NK-92 (cell line): ENCODE results near the gene LRP6.
"Not testable (repeated sequence)": the region's sequence is repeated elsewhere in the genome, so short reads cannot be mapped to it uniquely, and the experiment has no call there.

Source experiments
- DNase-seq: peaks from one replicate; lab custom pipeline; 2025; ENCODE audit not compliant: unreplicated experiment; lab: John Stamatoyannopoulos, UW

LRP6 gene

GRCh38 chr12:12127304-12127703 is 139.5 kb downstream of the LRP6 start:
- DNase-seq, result no peak

- no peak for DNase-seq
Measured at GRCh38 chr12:12126551-12126950, 140.3 kb downstream of the LRP6 start.

GRCh38 chr12:12123036-12123604 is 143.7 kb downstream of the LRP6 start:
- no peak for DNase-seq

GRCh38 chr12:12121061-12121460 is 145.8 kb downstream of the LRP6 start:
- DNase-seq, result no peak

- no peak for DNase-seq
Measured at GRCh38 chr12:12116677-12117076, 150.2 kb downstream of the LRP6 start.

GRCh38 chr12:12115514-12115913 is 151.3 kb downstream of the LRP6 start:
- no peak for DNase-seq

- DNase-seq, result not testable (repeated sequence)
Measured at GRCh38 chr12:12110923-12111555, 155.8 kb downstream of the LRP6 start.

GRCh38 chr12:12108441-12109058 is 158.3 kb downstream of the LRP6 start:
- no peak for DNase-seq

- DNase-seq, result no peak
Measured at GRCh38 chr12:12107678-12108077, 159.2 kb downstream of the LRP6 start.

GRCh38 chr12:12099102-12099501 is 167.7 kb downstream of the LRP6 start:
- DNase-seq, result no peak

GRCh38 chr12:12098691-12099015 is 168.2 kb downstream of the LRP6 start:
- DNase-seq, result no peak

- no peak for DNase-seq
Measured at GRCh38 chr12:12097891-12098690, 168.8 kb downstream of the LRP6 start.

- no peak for DNase-seq
Measured at GRCh38 chr12:12095021-12095420, 171.8 kb downstream of the LRP6 start.

- no peak for DNase-seq
Measured at GRCh38 chr12:12094481-12094880, 172.4 kb downstream of the LRP6 start.

GRCh38 chr12:12091977-12092663 is 174.7 kb downstream of the LRP6 start:
- no peak for DNase-seq

- no peak for DNase-seq
Measured at GRCh38 chr12:12091071-12091470, 175.8 kb downstream of the LRP6 start.

- DNase-seq, result no peak
Measured at GRCh38 chr12:12088761-12089160, 178.1 kb downstream of the LRP6 start.

GRCh38 chr12:12088147-12088546 is 178.7 kb downstream of the LRP6 start:
- no peak for DNase-seq

GRCh38 chr12:12087693-12088034 is 179.2 kb downstream of the LRP6 start:
- DNase-seq, result no peak

- no peak for DNase-seq
Measured at GRCh38 chr12:12086973-12087692, 179.7 kb downstream of the LRP6 start.

GRCh38 chr12:12086362-12086761 is 180.5 kb downstream of the LRP6 start:
- no peak for DNase-seq
